GM12874 (cell line): ENCODE data around the gene PYGM.

Experiments used
- CTCF ChIP-seq: IDR thresholded peaks from 2 replicates; pipeline ENCODE4 v1.5.1; 2011; ENCODE audit warnings: low read depth, mild to moderate bottlenecking, control low read depth, low read length, moderate library complexity; ENCODE audit not compliant: insufficient read depth

PYGM gene

DNA sequence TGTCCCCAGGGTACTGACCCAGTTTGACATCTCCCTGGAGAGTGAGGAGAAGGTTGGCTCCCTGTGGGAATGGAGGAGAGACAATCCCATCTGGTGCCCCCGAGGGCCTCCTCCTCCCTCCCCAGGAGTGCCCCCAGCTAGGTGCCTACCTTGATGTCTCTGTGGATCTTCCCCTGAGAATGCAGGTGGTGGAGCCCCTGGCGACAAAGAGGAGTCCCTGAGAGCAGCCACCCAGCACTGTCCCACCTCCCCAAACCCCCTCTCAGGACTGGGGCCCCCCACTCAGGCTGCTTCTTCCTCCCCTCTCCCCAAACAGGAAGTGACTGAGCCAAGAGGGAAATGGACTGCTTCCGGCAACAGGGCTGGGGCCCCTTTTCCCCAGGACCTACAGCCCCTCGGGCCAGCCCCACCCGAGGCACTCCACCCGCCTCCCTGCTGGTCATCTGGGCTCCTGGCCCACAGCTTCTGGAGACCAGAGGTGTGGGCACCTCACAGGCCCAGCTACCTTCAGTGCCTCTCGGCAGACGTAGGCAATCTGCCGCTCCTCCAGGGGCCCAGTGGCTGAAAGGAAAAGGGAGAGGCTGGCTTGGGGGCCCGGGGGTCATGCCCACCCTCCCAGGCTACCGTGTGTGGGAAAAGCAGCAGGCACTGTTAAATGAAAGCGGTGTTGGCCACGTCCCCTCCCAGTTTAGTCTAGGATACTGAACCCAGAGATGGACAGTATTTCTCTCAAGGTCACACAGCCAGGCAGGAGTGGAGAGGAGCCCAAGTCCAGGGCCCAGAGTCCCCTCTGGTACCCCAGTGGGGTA is 42.0 kb upstream of the PYGM start:
- no peak for TF ChIP-seq CTCF

GRCh38 chr11:64801158-64801464 is 41.3 kb upstream of the PYGM start:
- no peak for TF ChIP-seq CTCF

- no peak for TF ChIP-seq CTCF
Measured at GRCh38 chr11:64800303-64801157, 40.8 kb upstream of the PYGM start.

- no peak for TF ChIP-seq CTCF
Measured at GRCh38 chr11:64799623-64800302, 40.0 kb upstream of the PYGM start.

DNA sequence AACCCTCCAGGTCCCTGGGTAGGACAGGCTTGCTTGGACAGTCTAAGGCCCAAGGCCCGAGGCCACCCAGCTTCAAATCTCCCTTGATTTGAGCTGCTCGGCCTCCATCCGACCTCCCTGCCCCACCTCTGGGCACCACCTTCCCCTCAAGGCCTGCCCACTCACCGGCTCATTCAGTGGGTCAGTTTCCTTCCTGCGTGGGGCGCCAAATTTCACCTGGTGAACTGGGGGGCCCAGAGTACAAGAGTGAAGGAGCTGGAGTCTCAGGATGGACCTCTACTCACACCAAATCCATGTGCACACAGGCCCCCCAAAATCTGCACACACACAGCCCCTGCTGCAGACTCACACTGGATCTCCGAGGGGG is 39.5 kb upstream of the PYGM start:
- TF ChIP-seq CTCF: no peak

- no peak for TF ChIP-seq CTCF
Measured at GRCh38 chr11:64796757-64797541, 37.2 kb upstream of the PYGM start.
